ENCODE measurements around the gene CYB561A3. TPM values are rescaled to one million over a fixed set of nuclear protein-coding genes. Genes with fewer than 3 reads are reported as not detected.
A peak's percentile ranks its signal among the peaks of the same experiment; 100 is the strongest.

Gene CYB561A3
- total RNA-seq, 1 experiment from 2014 or later, result 135 TPM

- DNase-seq (ENCODE audit: low read depth), result no peak
Measured at GRCh38 chr11:61345170-61345610, 16.5 kb downstream of the CYB561A3 start.

- no peak for DNase-seq (ENCODE audit: low read depth)
Measured at GRCh38 chr11:61343792-61344745, 17.6 kb downstream of the CYB561A3 start.

GRCh38 chr11:61342207-61342803 is 19.4 kb downstream of the CYB561A3 start:
- no peak for DNase-seq (ENCODE audit: low read depth)

GRCh38 chr11:61341706-61342105 is 20.0 kb downstream of the CYB561A3 start:
- no peak for DNase-seq (ENCODE audit: low read depth)

- DNase-seq (ENCODE audit: low read depth), result no peak
Measured at GRCh38 chr11:61340979-61341378, 20.7 kb downstream of the CYB561A3 start.

- no peak for DNase-seq (ENCODE audit: low read depth)
Measured at GRCh38 chr11:61339490-61339878, 22.2 kb downstream of the CYB561A3 start.

GRCh38 chr11:61338783-61339489 is 22.7 kb downstream of the CYB561A3 start:
- DNase-seq (ENCODE audit: low read depth), result no peak

- no peak for DNase-seq (ENCODE audit: low read depth)
Measured at GRCh38 chr11:61337706-61338470, 23.8 kb downstream of the CYB561A3 start.

- peak; percentile 56 for DNase-seq (ENCODE audit: low read depth)
Measured at GRCh38 chr11:61336171-61336935, 25.3 kb downstream of the CYB561A3 start.

- no peak for DNase-seq (ENCODE audit: low read depth)
Measured at GRCh38 chr11:61335355-61335710, 26.3 kb downstream of the CYB561A3 start.

- DNase-seq (ENCODE audit: low read depth), result peak; percentile 51
Measured at GRCh38 chr11:61334434-61335354, 27.0 kb downstream of the CYB561A3 start.

GRCh38 chr11:61333550-61334433 is 27.9 kb downstream of the CYB561A3 start:
- no peak for DNase-seq (ENCODE audit: low read depth)

GRCh38 chr11:61332797-61333549 is 28.7 kb downstream of the CYB561A3 start, which contains the start of the genes DDB1 and TKFC:
TSS of gene DDB1 (minus strand) at chr11:61333105. CDS start at chr11:61332968, 137 bp downstream.
TSS of gene TKFC (plus strand) at chr11:61333228. CDS start at chr11:61334729, 1,501 bp downstream.
- DNase-seq (ENCODE audit: low read depth), result peak; percentile 89

GRCh38 chr11:61332281-61332796 is 29.3 kb downstream of the CYB561A3 start:
- DNase-seq (ENCODE audit: low read depth), result peak; percentile 22

GRCh38 chr11:61331651-61332050 is 30.0 kb downstream of the CYB561A3 start:
- no peak for DNase-seq (ENCODE audit: low read depth)

GRCh38 chr11:61329871-61330270 is 31.8 kb downstream of the CYB561A3 start:
- DNase-seq (ENCODE audit: low read depth), result no peak

- DNase-seq (ENCODE audit: low read depth), result peak; percentile 31
Measured at GRCh38 chr11:61328351-61328750, 33.3 kb downstream of the CYB561A3 start.

All from LHCN-M2 (cell line).